GM06990 (cell line): ENCODE results near the gene ADAMTS2.

Source experiments
- DNase-seq: peaks from one replicate; pipeline ENCODE4 v3.0.0-alpha.2; 2011; ENCODE audit not compliant: insufficient read length; ENCODE audit errors: extremely low read depth
- H3K27me3 ChIP-seq: replicated peaks from 2 replicates; pipeline ENCODE4 v1.6.0; 2011; ENCODE audit warnings: low read length; ENCODE audit not compliant: control insufficient read depth, insufficient read depth
- H3K36me3 ChIP-seq: 2 replicates; pipeline ENCODE4 v1.5.1; 2011; ENCODE audit warnings: low read length; ENCODE audit not compliant: control insufficient read depth, insufficient read depth
- H3K4me3 ChIP-seq: replicated peaks from 2 replicates; pipeline ENCODE4 v1.5.1; 2011; ENCODE audit warnings: low read depth, mild to moderate bottlenecking, control low read depth, low read length
- CTCF ChIP-seq: IDR thresholded peaks from 2 replicates; pipeline ENCODE4 v1.5.1; 2011; ENCODE audit warnings: low read length, control low read depth, mild to moderate bottlenecking, inconsistent platforms; ENCODE audit not compliant: insufficient read depth, poor library complexity, severe bottlenecking

The ADAMTS2 gene

DNA sequence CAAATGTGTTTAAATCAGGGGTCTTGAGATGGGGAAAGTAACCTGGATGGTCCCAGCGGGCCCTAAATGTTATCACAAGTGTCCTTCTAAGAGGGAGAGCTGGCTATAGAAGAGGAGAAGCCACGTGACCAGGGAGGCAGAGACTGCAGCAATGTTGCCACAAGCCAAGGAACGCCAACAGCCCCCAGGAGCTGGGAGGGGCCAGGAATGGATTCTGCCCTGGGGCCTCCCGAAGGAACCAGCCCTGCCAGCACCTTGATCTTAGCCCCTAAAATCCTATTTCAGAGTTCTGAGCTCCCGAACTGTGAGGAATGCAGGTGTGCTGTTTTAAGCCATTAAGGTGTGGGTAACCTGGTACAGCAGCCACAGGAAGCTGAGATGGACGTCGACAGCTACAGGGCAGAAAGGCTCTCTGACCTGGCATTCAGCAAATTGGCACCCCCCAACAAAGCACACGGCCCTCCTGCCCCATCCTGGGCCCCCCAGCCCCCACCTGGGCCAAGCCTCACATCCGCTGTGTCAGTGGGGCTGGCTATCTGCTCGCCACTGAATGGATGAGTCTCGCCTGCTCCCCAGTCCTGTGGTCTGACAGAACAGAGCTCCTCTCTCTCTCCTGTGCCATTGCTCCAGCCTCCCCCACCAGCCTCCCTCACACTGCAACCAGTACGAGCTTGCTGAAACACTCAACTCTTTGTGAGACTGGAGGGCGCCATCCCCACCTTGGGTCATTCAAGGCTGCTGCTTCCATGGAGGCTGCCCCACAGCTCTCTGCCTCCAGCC lies 78.8 kb downstream of the ADAMTS2 start:
- Histone ChIP-seq H3K4me3 (no peak overlapping the region), H3K36me3 (no peaks in the 10 kb centered on the region), H3K27me3 (no peaks in the 10 kb centered on the region)
- DNase-seq: no peak
- no peak for TF ChIP-seq CTCF

DNA sequence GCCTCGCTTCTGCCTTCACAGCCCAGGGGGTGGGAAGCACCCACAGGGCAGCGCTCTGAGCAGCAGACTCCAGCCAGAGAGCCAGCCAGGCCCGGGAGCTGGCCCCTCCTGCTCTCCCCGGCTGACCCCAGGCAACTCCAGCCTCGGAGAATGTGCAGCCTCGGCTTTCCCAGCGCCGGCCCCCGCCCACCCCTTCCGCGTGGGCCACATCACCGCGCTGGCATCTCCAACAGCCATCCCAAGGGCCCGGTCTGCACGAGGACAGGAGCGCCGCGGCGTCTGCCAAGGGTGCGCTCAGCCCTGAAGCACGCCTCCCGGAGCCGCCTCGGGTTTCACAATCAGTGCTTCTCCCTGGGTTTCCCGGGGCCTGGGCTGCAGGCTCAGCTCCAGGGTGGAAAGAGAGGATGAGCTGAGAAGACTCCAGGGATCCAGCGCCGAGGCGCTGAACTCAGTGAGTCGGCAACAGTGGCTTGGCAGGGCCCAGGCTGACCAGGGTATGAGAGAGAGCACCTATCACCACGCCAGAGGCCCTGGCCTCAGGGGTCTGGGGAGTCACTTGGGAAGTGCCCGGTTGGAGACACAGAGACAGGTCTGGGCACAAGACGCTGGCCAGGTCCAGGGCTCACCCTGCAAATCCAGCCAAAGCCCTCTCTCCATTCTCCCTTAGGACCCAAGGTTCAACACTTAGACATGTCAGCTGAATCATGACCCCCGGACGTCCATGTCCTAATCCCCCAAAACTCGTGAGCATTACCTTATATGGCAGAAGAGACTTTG lies 79.6 kb downstream of the ADAMTS2 start:
- Histone ChIP-seq H3K4me3 (no peak overlapping the region), H3K27me3 (no peaks in the 10 kb centered on the region), H3K36me3 (no peaks in the 10 kb centered on the region)
- no peak for TF ChIP-seq CTCF
- DNase-seq: no peak

DNA sequence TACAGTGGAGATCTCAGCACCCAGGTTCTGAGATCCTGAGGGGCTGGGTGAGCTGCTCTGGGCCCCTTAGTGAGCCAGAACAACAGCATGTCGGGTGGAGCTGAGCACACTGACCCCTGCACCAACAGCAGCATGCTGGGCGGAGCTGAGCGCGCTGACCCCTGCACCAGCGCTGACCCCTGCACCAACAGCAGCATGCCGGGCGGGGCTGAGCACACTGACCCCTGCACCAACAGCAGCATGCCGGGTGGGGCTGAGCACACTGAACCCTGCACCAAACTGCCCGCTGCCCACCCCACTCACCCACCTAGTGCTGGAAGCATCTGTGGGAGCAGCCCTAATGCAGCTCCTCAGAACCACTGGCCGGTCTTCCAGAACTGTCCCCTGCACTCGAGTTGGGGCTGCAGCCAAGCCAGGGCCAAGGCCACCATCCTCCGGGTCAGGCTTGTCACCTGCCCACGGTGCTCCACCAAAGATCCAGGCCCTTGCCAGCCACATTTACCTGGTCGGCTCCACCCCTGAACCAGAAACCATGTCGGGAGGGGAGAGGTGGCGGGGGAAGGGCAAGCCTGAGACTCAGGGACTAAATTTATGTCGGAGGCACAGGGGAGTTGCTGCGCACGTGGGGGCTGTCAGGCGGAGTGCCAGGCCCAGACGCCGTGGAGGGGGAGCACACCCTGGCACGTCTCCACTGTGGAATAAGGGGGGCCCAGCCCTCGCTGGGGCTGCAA lies 80.3 kb downstream of the ADAMTS2 start:
- no peak for TF ChIP-seq CTCF
- no peaks in the 10 kb centered on the region for H3K27me3 ChIP-seq
- no peaks in the 10 kb centered on the region for H3K36me3 ChIP-seq
- no peak overlapping the region for H3K4me3 ChIP-seq
- DNase-seq: no peak

GRCh38 chr5:179264053-179264782 lies 81.0 kb downstream of the ADAMTS2 start:
- Histone ChIP-seq H3K36me3 (no peaks in the 10 kb centered on the region), H3K4me3 (no peak overlapping the region), H3K27me3 (no peaks in the 10 kb centered on the region)
- no peak for DNase-seq
- TF ChIP-seq CTCF: no peak

- Histone ChIP-seq H3K4me3 (no peak overlapping the region), H3K27me3 (no peaks in the 10 kb centered on the region), H3K36me3 (no peaks in the 10 kb centered on the region)
- DNase-seq: no peak
- TF ChIP-seq CTCF: no peak
These were observed 81.7 kb downstream of the ADAMTS2 start for GRCh38 chr5:179263391-179264052.
